ENCODE measurements around the gene MDM2. TPM values are rescaled to one million over a fixed set of nuclear protein-coding genes. Genes with fewer than 3 reads are reported as not detected.

The MDM2 gene
- total and polyA plus RNA-seq, 9 of the 15 experiments (the other 6 are each of a cell fraction or from before 2014, with no cell fraction given): 13.6 to 100 (median 49.0) TPM

DNA sequence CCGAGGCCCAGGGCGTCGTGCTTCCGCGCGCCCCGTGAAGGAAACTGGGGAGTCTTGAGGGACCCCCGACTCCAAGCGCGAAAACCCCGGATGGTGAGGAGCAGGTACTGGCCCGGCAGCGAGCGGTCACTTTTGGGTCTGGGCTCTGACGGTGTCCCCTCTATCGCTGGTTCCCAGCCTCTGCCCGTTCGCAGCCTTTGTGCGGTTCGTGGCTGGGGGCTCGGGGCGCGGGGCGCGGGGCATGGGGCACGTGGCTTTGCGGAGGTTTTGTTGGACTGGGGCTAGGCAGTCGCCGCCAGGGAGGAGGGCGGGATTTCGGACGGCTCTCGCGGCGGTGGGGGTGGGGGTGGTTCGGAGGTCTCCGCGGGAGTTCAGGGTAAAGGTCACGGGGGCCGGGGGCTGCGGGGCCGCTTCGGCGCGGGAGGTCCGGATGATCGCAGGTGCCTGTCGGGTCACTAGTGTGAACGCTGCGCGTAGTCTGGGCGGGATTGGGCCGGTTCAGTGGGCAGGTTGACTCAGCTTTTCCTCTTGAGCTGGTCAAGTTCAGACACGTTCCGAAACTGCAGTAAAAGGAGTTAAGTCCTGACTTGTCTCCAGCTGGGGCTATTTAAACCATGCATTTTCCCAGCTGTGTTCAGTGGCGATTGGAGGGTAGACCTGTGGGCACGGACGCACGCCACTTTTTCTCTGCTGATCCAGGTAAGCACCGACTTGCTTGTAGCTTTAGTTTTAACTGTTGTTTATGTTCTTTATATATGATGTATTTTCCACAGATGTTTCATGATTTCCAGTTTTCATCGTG, 612 bp downstream of the MDM2 start (continued):
- TF ChIP-seq HOXB6 (CRISPR knock-in tag; IDR thresholded peaks at IDR 0.05; ENCODE audit: borderline replicate concordance) (no peak), TSC22D4 (tag; IDR thresholded peaks at IDR 0.05) (no peak), NFATC3 (IDR thresholded peaks at IDR 0.05) (no peak), LCOR (CRISPR knock-in tag; IDR thresholded peaks at IDR 0.05) (0 out of 2 replicates have a peak, but pooled peaks have one; percentile 31), ZNF175 (CRISPR knock-in tag; IDR thresholded peaks at IDR 0.05; ENCODE audit: low read depth) (no peak), JUND (IDR thresholded peaks at IDR 0.05; ENCODE audit: borderline replicate concordance, low read depth, low read length) (peak; percentile 80), JUND (tag; IDR thresholded peaks at IDR 0.05; ENCODE audit: borderline replicate concordance, low read depth, low read length) (peak; percentile 72; the same call in 2 of the 3 replicates), OTX1 (CRISPR knock-in tag; IDR thresholded peaks at IDR 0.05) (no peak), ZNF197 (CRISPR knock-in tag; IDR thresholded peaks at IDR 0.05; ENCODE audit: low read depth) (peak; percentile 45; the same call in 1 of the 2 replicates), JUN (IDR thresholded peaks at IDR 0.05; ENCODE audit: borderline replicate concordance, low read depth, low read length) (0 out of 2 replicates have a peak, but pooled peaks have one; percentile 46), JUN (CRISPR knock-in tag; IDR thresholded peaks at IDR 0.05; ENCODE audit: borderline replicate concordance) (no peak), ZNF551 (CRISPR knock-in tag; IDR thresholded peaks at IDR 0.05) (no peak), KLF6 (CRISPR knock-in tag; IDR thresholded peaks at IDR 0.05; ENCODE audit: borderline replicate concordance) (no peak), SMAD1 (IDR thresholded peaks at IDR 0.05; ENCODE audit: low read depth, low read length, partially characterized antibody) (no peak), TEAD1 (CRISPR knock-in tag; IDR thresholded peaks at IDR 0.05) (0 out of 4 replicates have a peak, but pooled peaks of 1 of the 2 experiments have one; percentile 15)
- TF ChIP-seq, protein P1, sequence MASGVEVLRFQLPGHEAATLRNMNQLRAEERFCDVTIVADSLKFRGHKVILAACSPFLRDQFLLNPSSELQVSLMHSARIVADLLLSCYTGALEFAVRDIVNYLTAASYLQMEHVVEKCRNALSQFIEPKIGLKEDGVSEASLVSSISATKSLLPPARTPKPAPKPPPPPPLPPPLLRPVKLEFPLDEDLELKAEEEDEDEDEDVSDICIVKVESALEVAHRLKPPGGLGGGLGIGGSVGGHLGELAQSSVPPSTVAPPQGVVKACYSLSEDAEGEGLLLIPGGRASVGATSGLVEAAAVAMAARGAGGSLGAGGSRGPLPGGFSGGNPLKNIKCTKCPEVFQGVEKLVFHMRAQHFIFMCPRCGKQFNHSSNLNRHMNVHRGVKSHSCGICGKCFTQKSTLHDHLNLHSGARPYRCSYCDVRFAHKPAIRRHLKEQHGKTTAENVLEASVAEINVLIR (CRISPR knock-in tag; IDR thresholded peaks at IDR 0.05): no peak
- TF ChIP-seq, protein P2, sequence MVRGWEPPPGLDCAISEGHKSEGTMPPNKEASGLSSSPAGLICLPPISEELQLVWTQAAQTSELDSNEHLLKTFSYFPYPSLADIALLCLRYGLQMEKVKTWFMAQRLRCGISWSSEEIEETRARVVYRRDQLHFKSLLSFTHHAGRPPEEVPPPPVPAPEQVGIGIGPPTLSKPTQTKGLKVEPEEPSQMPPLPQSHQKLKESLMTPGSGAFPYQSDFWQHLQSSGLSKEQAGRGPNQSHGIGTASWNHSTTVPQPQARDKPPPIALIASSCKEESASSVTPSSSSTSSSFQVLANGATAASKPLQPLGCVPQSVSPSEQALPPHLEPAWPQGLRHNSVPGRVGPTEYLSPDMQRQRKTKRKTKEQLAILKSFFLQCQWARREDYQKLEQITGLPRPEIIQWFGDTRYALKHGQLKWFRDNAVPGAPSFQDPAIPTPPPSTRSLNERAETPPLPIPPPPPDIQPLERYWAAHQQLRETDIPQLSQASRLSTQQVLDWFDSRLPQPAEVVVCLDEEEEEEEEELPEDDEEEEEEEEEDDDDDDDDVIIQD (CRISPR knock-in tag; IDR thresholded peaks at IDR 0.05): no peak
- TF ChIP-seq, protein P3, sequence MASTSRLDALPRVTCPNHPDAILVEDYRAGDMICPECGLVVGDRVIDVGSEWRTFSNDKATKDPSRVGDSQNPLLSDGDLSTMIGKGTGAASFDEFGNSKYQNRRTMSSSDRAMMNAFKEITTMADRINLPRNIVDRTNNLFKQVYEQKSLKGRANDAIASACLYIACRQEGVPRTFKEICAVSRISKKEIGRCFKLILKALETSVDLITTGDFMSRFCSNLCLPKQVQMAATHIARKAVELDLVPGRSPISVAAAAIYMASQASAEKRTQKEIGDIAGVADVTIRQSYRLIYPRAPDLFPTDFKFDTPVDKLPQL (IDR thresholded peaks at IDR 0.05; ENCODE audit: extremely low read depth, insufficient read length): no peak
- TF ChIP-seq, protein P4, sequence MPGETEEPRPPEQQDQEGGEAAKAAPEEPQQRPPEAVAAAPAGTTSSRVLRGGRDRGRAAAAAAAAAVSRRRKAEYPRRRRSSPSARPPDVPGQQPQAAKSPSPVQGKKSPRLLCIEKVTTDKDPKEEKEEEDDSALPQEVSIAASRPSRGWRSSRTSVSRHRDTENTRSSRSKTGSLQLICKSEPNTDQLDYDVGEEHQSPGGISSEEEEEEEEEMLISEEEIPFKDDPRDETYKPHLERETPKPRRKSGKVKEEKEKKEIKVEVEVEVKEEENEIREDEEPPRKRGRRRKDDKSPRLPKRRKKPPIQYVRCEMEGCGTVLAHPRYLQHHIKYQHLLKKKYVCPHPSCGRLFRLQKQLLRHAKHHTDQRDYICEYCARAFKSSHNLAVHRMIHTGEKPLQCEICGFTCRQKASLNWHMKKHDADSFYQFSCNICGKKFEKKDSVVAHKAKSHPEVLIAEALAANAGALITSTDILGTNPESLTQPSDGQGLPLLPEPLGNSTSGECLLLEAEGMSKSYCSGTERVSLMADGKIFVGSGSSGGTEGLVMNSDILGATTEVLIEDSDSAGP (CRISPR knock-in tag; IDR thresholded peaks at IDR 0.05): no peak
- TF ChIP-seq, protein P5, sequence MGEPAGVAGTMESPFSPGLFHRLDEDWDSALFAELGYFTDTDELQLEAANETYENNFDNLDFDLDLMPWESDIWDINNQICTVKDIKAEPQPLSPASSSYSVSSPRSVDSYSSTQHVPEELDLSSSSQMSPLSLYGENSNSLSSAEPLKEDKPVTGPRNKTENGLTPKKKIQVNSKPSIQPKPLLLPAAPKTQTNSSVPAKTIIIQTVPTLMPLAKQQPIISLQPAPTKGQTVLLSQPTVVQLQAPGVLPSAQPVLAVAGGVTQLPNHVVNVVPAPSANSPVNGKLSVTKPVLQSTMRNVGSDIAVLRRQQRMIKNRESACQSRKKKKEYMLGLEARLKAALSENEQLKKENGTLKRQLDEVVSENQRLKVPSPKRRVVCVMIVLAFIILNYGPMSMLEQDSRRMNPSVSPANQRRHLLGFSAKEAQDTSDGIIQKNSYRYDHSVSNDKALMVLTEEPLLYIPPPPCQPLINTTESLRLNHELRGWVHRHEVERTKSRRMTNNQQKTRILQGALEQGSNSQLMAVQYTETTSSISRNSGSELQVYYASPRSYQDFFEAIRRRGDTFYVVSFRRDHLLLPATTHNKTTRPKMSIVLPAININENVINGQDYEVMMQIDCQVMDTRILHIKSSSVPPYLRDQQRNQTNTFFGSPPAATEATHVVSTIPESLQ (CRISPR knock-in tag; IDR thresholded peaks at IDR 0.05): peak; percentile 58; the same call in 1 of the 2 replicates

Data from K562 (cell line).